GM12891 (cell line): ENCODE results near the gene COL5A2.

Experiments used
- POLR2A ChIP-seq: IDR thresholded peaks from 2 replicates; pipeline ENCODE4 v1.6.1; 2011; ENCODE audit warnings: low read depth, low read length, control low read depth
- POLR2AphosphoS5 ChIP-seq: IDR thresholded peaks from 2 replicates; pipeline ENCODE4 v1.6.1; 2011; ENCODE audit warnings: low read depth, low read length, control low read depth
- POU2F2 ChIP-seq: IDR thresholded peaks from 2 replicates; pipeline ENCODE4 v1.6.1; 2011; ENCODE audit warnings: low read depth, mild to moderate bottlenecking, control low read depth, low read length, moderate library complexity
- TAF1 ChIP-seq: IDR thresholded peaks from 2 replicates; pipeline ENCODE4 v1.6.1; 2011; ENCODE audit warnings: low read depth, low read length, control low read depth

- no peak for TF ChIP-seq TAF1
- TF ChIP-seq POLR2AphosphoS5, result no peak
- TF ChIP-seq POU2F2, result no peak
- no peak for TF ChIP-seq POLR2A
Observed at GRCh38 chr2:189097934-189098333, 81.6 kb downstream of the COL5A2 start.
